Measurements from ENCODE around the gene TNFRSF14.
A peak's percentile ranks its signal among the peaks of the same experiment; 100 is the strongest.

The TNFRSF14 gene

DNA sequence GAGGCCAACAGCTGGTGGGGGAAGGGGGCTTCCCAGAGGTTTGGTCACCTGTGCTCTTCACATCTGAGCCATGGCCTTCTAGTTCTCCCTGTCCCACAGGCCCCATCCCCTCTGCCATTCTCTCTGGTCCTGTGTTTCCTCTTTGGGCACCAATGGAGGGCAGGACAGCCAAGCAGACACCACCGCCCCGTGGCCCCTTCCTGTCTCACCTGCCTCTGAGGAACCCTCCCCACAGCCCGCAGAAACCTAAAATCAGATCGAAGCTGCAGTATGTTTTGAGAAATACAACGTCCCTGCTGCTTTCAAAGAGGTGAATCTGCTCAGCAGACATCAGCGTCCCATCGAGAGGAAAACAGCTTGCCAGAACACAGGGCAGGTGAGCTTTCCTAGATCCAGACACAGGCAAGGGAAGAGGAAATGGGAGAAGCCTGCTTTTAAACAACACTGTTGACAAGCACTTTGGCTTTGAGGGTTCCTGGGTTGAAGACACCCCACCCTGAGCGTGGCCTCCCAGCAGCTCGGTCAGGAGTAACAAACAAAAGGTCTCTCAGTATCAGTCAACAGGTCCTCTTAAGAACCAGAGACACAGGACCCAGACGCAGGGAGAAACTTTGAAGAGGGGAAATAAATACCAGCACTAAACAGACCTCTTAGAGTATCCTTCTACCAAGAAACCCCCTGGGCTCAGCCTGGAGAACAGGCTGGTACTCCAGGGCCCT, 32.1 kb upstream of the TNFRSF14 start:
- DNase-seq, result no peak

DNA sequence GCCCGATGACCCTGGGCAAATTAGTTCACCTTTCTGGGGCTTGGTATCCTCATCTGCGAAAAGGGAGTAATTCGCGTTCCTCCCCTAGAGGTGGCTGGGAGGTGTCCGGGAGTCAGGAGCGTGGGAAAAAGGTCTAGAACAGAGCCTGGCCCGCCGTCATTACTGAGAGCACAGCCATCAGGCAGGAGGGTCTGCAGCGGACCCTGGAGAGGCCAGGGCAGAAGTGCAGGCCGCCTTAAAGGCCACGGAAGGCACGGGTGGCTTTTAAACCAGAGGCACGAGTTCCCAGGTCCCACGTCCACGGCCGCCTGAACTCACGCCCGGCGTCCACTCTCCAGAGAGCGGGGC, 30.6 kb upstream of the TNFRSF14 start:
- no peak for DNase-seq

DNA sequence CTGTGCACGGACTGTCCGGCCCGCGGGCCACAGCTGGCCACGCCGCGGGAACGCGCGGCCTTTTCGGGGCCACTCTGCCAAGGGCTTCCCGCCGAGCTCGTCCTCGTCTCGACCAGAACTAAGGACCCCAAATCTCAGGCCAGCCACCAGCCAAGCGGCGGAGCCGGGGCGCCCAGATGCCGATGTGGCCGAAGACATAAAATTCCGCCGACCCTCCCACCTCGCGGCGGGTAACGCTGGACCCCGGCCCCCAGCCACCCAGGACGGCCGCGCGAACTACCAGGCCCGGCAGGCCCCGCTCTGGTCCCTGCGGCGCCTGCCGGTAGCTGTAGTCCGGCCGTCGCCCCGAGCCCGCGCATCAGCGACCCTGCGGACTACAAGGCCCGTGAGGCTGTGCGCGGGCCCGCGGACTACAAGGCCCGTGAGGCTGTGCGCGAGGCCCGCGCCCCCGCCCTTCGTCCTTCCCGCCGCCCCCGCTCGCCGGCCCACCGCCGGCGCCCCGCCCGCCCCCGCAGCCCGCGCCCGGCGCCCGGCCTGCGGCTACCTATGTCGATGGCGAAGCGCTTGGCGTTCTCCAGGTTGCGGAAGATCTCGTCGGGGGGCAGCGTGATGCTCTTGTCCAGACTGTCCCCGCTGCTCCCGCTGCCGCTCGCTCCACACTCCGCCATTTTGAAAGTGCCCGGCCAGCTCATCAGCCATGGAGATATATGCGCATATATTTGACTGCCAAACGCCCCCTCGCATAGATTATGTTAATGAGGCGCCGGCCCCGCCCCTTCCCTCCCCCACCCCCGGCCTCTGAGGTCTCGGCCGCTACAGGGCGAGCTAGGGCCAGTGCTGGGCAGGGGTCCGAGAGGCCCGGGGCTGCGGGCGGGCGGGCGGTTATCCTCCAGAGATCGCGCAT, 30.0 kb upstream of the TNFRSF14 start, which contains the start of gene PANK4:
PANK4 (minus strand) TSS at position 677 of the 904 bp plus-strand sequence; CDS start at position 668, 9 bp downstream.
- peak; percentile 92 for DNase-seq

DNA sequence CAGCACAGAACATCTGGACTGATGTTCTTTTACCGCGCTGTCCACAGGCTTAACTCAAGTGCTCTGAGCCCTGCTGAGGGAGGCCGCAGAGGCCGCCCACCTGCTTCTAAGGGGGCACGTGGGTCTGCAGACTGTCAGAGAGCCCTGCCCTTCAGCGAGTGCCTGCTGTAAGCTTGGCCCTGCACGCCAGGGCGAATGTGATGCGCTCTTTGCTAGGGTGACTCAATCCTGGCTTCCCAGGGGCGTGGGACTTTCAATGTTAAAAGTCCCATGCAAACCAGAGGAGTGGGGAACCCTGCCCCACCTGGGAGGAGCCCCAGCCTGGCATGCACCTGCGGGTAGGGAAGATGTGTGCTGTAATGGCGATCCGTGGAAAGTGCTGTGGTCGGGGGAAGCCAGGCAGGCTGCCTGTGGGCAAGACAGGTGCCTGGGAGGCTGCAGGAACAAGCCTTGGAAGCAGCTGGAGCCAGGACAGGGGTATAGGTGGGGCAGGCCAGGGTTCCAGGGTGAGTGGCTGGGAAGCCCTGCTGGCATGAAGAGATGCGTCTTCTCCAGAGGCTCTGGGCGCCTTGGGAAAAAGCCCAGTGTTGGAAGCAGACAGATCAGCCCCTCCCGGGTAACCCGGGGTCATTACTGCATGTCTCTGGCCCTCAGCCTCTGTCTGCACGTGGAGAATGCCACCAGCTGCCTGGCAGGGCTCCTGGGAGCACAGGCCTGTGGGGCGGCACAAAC, 29.2 kb upstream of the TNFRSF14 start:
- peak; percentile 14 for DNase-seq

DNA sequence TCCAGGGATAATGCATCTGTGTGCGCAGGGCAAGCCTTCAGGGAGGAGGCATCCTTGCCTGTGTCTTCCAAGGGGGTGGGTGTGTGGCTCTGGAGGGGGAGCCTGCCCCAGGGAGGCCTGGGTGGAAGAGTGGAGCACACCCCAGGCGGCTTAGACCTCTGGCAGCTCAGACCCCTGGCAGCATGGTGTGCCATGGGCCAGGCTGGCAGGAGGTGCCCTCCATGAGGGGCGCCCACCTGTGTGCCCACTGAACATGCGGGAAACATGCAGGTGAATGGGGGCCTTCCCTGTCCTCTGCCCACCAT, 28.7 kb upstream of the TNFRSF14 start:
- DNase-seq, result no peak

DNA sequence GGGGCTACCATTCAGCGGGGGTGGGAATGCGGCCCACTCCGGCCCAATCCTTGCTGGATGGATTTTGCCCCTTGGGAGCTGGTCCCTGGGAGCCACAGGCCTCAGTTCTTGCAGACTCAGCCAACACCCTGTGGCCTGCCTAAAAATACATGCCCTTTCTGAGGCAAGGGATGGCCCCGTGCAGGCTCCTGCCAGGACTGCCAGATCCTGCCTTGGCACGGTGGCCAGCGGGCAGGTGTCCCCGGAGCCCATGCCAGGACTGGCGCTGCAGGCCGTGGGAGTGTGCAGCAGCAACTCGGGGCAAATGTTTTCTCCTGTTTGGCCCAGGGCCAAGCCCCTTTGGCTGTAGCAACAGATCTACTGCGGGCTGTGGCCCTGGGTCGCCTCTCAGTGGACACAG, 28.2 kb upstream of the TNFRSF14 start:
- DNase-seq, result peak; percentile 24

DNA sequence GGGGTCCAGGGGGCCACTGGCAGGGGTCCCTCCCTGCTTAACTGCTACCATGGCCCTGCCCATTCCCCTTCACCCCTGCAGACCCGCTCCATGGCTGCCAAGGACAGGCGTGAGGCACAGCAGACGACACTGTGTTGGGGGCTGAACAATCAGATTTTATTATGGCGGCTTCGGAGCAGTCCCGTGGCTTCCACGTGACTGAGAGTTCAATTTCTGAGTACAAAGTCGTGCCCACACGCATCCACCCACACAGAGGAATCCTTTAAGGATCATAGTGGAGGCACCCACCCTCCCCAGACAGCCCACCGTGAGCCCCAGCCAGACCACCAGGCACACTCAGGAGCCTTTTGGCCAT, 27.6 kb upstream of the TNFRSF14 start:
- DNase-seq, result no peak

DNA sequence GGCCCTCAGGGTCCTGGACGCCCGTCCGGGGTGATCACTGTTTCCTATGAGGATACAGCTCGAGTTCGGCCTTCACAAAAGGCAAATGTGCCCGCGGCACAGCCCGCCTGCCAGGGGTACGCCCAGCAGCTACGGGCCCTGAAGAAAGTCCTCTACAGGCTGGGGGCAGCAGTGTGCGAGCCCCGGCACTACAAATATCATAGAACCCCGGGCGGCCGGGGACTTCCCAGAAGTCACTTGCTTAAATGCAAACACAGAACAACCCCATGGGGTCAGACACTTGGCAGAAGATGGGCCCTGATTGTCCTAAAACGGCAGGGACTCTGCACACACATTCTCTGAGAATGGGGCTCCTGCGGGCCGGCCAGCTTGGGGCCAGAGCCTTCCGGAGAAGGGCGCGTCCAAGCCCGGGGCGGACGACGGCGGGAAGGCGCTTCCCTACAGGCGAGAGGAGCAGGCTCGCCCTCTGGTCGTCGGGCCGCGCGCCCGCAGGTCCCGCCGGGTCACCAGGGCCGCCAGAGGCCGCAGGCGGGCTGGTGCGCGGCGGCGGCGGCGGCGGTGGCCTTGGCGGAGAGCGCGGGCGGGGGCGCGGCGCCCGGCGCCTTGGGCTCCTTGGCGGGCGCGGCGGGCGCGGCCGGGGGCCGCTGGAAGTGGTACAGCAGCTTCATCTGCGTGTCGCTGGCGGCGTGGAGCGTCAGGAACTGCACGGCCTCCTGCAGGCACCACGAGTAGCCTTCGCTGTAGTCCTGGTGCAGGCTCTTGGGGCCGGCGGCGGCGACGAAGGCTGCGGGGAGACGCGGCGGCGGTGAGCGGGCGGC, 27.0 kb upstream of the TNFRSF14 start:
- DNase-seq, result no peak

DNA sequence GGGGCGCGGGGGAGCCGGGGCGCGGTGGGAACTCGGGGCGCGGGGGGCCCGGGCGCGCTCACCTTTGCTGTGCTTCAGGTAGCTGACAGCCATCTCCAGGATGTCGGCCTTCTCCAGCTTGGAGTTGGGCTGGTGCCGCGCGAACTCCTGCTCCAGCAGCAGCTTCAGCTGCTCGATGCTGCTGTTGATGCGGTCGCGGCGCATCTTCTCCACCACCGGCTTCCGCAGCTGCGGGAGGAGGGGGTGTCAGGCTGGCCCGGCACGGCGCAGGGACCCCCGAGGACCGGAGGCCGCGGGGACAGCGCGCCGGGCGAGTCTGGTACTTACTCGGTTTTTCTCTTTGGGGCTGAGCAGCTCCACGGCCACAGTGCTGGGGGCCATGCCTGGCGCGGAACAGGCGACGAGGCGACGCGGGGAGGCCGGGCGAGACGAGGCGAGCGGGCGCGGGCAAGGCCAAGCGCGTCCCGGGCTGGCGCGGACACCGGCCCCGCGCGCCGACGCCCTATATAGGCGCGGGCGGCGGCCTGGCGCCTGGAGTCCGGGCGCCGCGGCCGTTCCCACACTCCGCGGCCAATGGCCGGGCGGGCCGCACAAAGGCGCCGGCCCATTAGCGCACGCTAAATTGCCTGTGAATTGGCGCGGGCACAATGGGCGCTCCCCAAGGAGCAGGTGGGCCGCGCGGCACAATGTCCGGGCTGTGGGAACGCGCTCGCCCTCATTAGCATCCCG, 26.2 kb upstream of the TNFRSF14 start, which contains the start of gene HES5:
HES5 (minus strand) TSS at position 480 of the 729 bp plus-strand sequence; CDS start at position 381, 99 bp downstream.
- no peak for DNase-seq

DNA sequence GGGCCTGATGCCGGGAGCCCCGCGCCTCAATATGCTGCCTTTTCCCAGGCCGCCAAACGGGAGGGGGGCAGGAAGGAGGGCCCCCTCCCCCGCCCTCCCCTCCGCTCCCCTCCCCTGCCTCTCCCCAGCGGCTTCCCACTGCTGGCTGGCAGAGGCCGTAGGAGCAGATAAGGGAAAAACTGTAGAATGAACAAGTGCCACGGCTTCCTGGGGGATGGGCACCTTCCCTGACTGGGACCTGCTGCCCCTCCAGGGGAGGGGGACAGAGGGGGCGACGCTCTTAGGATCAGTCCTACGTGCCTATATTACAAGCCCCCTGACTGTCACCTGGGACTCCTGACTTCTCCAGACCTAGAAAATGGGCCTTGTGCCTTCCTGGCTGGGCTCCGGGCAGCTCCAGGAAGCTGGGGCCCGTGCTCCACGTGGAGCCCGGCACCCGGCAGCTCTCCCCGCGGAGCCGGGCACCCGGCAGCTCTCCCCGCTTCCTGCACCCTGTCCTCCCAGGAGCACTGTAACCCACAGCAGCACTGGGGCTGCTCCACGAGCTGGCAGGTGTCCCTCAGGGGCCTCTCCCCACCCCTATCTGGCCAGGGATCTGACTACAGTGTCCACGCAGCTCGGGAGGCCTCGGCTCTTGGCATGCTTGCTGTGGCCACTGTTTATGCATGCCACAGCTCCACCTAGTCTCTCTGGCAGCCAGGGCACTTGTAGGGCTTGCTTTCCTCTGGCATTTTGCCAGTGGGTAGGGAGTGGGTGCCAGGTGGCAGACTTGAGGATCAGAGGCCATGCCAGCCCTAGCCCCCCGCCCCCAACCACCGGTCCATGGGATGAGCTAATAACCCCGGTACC, 25.4 kb upstream of the TNFRSF14 start:
- DNase-seq, result peak; percentile 17

DNA sequence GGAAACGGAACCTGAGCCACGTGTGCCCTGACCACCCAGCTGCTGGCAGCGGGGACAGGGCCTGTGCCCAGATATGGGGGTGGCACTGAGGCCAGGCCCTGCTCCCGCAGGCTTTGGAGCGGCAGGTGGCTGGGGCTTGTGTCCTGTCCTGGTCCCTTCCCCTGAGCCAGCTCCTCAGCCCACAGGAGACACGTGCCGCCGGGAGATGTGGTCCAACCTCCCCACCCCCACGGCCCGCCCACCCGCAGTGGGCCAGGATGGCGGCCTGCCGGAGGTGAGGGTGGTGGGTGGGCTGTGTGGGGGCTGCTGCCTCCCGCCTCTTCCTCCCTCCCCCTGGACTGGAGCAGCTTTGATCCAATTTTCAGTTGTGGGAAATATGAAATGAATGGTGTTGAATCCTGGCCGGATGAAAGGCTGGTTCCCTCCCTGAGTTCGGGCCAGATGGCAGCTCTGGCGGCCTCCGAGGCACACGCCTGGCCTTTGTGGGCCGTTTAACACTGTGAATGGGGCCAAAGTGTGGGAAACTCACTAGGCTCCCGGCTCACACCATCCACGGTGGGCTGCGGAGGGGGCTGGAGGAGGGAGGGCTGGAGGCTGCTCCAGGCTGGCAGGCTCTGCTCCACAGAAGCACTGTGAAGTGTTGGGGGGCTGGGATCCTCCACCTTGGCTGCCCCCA, 23.5 kb upstream of the TNFRSF14 start:
- DNase-seq, result no peak

DNA sequence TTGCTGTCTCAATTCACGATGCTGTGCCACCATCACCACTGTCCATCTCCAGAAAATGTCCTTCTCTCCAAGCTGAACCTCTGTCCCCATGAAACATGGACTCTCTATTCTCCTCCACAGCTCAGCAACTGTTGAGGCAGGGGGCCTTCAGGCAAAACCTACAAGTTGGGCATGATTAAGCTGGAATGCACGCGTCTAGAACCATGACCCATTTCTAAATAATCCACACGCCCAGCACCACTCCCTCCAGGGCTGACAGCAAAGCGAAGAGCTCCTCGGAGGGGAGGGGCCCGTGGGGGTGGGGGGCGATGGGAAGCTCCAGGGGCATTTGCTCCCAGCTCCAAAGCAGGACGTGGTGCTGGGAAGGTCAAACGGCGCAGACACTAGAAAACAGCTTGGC, 22.8 kb upstream of the TNFRSF14 start:
- DNase-seq, result no peak

DNA sequence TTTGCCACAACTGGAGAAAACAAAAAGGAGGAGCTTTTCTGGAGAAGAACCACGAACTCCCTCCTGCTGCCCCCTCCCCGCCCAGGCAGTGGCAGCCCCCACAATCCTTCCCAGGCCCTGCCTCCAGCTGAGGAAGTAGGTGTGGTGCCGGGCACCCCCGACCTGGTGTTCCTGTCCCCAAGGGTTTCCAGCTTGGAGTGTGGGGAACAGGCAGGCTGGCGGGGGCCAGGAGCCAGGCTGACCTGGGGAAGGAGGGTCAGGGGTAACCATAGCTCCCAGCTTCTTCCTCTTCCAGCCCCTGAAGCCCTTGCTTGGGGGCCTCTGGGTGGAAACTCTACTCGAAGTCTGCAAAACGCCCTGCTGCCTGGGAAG, 21.9 kb upstream of the TNFRSF14 start:
- no peak for DNase-seq

DNA sequence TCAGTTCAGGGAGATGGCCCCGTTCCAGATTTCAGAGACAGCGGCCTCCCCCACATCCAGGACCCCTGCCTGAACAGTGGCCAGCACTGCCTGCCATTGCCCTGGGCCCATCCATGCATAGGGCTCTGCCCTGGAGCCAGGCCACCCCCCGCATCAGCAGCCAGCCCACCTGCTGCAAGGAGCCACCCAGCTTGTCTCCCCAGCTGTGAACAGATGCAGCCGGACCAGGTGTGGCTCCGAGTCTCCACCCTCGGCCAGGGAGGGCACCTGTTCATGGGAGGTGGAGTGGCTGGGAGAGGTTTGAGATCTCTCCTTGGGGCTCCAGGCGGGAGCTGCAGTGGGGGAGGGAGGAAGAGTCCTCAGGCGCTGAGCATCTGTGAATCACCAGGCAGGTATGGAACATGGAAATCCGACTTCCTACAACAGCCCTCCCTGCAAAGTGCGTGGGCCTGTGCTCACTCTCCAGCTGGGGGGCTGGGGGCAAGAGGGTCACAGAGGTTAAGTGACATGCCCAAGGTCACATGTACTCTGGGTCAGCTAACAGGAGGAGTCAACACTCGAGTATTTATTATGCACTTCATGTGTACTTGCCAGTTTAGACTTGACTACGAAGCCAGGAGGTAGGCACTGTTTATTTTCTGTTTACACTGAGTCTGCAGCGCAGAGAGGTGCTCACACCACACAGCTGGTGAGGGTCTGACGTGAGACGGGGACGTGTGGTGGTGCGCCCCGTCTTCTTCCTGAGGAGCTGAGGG, 21.3 kb upstream of the TNFRSF14 start:
- DNase-seq, result no peak

DNA sequence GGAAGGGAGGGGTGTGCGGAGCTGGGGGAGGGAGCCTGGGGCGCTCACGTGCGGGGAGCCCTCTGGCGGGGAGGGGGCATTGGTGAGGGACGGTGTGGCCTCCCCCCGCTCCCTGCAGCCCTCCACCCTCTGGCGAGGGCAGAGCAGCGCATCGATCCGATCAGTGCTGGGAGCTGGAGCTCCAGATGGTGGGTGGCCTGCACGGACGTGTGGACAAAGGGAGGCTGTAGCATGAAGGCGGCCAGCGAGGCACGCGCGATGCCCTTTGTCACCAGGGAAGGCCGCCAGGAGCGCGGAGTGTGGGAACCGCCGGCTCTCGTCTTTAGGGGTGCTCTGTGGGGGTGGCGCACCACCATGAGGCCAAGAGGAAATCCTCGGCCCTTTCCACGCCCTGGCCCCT, 20.7 kb upstream of the TNFRSF14 start:
- DNase-seq, result no peak

DNA sequence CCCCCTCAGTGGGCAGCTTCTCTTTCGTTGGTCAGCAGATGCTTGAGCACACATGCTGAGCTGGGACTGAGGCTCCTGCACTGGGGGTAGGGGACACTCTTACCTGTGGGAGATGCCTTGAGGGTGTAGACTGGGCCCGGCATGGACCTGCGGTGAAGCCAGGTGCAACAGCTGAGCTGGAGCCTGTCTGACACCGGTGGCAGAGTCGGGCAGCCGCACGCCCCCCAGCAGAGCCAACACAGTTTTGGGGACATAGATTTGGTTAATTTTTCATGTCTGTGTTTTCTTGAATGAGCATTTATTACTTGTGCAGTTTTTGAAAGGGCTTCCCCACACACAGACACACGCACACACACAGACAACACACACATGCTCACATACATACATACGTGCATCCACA, 20.2 kb upstream of the TNFRSF14 start:
- DNase-seq, result no peak

DNA sequence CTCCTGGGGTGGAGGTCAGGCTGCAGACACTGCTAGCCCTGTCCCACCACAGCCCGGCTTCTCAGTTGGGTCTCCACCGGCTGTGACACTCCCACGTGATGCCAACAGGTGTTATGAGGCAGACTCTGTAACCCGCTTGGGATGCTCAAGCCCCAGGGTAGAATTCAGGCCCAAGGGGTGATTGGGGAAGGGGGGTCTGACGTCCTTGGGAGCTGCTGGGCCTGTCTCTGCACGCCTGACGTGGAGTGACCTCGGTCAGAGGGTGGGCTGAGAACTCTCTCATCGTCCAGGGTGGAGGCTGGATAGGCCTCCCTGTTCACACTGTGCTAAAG, 18.4 kb upstream of the TNFRSF14 start:
- DNase-seq, result no peak

DNA sequence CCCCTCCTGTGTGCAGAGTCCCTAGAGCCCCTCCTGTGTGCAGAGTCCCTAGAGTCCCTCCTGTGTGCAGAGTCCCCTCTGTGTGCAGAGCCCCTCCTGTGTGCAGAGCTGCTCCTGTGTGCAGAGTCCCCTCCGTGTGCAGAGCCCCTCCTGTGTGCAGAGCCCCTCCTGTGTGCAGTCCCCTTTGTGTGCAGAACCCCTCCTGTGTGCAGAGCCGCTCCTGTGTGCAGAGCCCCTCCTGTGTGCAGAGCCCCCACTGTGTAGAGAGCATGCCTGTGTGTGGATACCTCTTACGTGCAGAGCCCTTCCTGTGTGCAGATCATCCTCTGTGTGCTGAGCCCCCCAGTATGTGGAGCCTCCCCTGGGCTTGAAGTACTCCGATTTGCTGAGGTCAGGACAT, 17.8 kb upstream of the TNFRSF14 start:
- DNase-seq, result no peak

DNA sequence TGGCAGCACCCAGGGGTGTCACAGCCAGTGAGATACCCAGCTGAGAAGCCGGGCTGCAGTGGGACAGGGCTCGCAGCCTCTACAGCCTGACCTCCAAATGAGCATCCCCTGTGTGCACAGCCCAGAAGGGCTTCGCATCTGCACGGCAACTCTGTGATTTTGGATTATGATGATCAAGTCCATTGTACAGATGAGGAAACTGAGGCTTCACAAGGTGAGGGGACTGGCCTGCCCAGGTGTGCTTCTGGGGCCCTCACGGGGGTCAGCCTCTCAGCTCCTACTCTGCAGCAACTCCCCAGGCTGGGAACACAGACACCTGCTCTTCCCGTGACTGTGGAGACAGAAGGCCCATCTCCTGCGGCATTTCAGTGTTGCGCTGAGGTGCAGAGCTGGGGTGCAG, 17.3 kb upstream of the TNFRSF14 start:
- DNase-seq, result no peak

DNA sequence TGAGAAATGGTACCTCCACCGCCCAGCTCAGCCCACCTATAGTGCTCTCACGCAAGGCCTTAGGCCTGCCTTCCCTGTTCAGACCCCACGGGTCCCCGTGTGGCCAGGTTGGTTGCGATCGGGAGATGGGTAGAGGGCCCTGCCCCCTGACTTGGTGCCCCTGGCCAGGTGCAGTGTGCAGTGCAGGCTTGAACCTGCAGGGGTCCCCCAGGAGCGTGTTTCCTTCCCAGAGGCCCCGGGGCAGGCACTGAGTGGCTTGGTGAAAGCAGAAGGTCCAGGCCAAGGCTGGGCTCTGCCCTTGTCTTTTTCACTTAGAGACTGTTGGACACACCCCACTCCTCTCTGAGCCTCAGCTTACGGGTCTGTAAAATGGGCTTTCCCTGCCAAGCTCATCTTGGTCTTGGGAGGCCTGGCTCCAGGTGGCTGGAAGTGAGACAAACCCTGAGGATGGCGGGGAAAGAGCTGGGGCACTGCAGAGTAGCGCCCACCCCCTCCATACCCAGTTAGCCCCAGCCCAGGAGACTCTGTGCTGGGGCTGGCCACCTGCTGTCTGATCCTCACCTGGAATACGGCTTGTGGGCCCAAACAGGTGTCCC, 16.8 kb upstream of the TNFRSF14 start:
- no peak for DNase-seq
